Stimulated activated naive CD8-positive, alpha-beta T cell treated with anti-CD3 and anti-CD28 coated beads, Interleukin-15, amount 100 ng/mL, for 72 hours (primary cell): ENCODE results near the gene CAMKMT.

ENCODE experiments used
- ATAC-seq: fragments of 150-1000 bp; cut with Tn5 transposase; 2 replicates; pipeline ENCODE4 v1.10.0; 2021; ENCODE audit warnings: mild to moderate bottlenecking, moderate library complexity
- DNase-seq, 2 donors: peaks; one replicate each; pipeline ENCODE4 v3.0.0; 2021 to 2022
- H3K27ac Mint-ChIP-seq, 2 donors: one replicate each; pipeline ENCODE4 v1.8.0; 2022; ENCODE audit warnings: mild to moderate bottlenecking in 2 of 2, mixed read lengths in 2 of 2, moderate library complexity in 2 of 2
- H3K27me3 Mint-ChIP-seq: one replicate; pipeline ENCODE4 v1.8.0; 2022; ENCODE audit warnings: mixed read lengths
- H3K4me1 Mint-ChIP-seq: one replicate; pipeline ENCODE4 v1.8.0; 2022; ENCODE audit warnings: mild to moderate bottlenecking, mixed read lengths
- H3K4me3 Mint-ChIP-seq, 2 donors: one replicate each; pipeline ENCODE4 v1.8.0; 2022; ENCODE audit warnings: mild to moderate bottlenecking in 2 of 2, mixed read lengths in 2 of 2, moderate library complexity in 1 of 2
- H3K9me3 Mint-ChIP-seq, 2 donors: one replicate each; pipeline ENCODE4 v1.8.0; 2022; ENCODE audit warnings: mixed read lengths in 2 of 2

The CAMKMT gene

DNA sequence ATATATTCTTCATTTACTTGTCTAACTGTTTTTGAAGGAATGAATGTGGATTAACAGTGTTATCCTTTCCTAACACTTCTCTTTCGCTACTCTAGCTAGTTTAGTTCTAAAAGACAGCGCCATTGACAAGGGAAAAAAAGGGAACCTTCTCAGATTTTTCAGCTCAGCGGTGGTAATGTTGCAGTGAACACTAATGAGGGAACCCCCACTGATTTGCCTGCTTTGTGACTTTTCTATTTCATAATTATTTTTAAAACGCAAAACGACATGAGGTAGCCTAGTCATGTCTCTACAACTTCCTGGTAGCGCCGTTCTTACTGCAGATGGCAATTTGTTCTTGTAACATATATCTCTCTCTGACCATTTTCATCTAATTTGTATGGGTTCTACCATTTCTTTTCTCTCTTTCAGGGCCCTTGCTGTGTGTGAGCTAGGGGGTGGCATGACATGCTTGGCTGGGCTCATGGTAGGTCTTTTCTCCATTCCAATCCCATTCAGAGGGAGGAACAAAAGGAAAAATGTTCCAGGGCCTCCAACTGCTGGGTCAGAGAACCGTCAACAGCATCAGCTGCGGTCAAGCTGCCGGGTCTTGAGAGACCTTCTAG, 344.2 kb downstream of the CAMKMT start:
- no peaks in the 10 kb centered on the region for H3K27me3 Mint-ChIP-seq
- H3K9me3 Mint-ChIP-seq, result no peaks in the 10 kb centered on the region
- DNase-seq, result no peak
- ATAC-seq, result no peak
- H3K27ac Mint-ChIP-seq, result no peak overlapping the region
- H3K4me3 Mint-ChIP-seq, result no peak overlapping the region
- peaks cover 8% of the 10 kb centered on the region for H3K4me1 Mint-ChIP-seq

GRCh38 chr2:44706681-44707553, 345.2 kb downstream of the CAMKMT start:
- Mint-ChIP-seq H3K27me3 (no peaks in the 10 kb centered on the region), H3K4me1 (peaks cover 8% of the 10 kb centered on the region), H3K9me3 (no peaks in the 10 kb centered on the region), H3K27ac (peak overlapping the region in 1 of 2 donors; percentile 36), H3K4me3 (no peak overlapping the region)
- no peak for DNase-seq
- no peak for ATAC-seq

- Mint-ChIP-seq H3K4me1 (peaks cover 8% of the 10 kb centered on the region), H3K4me3 (peak overlapping the region in 1 of 2 donors; percentile 15), H3K27me3 (no peaks in the 10 kb centered on the region), H3K9me3 (no peaks in the 10 kb centered on the region), H3K27ac (peak overlapping the region in 1 of 2 donors; percentile 19)
- DNase-seq, result no peak
- no peak for ATAC-seq
Observed at GRCh38 chr2:44707945-44708660, 346.4 kb downstream of the CAMKMT start.

DNA sequence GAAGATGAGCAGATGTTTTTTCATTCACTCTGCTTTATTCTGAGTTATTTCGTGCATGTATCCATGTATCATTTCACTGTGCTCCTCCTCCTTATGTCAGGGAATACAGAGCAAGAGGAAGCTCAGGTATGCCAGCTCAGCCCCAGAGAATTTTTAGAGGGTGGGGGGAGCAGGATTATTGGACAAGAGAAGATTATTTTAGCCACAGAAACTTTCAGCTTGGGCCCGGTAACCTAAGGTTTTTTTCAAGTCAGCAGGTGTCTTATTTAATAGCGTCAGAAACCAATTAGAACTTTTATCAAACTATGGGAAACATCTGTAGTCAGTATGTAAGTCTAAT, 346.9 kb downstream of the CAMKMT start:
- H3K27me3 Mint-ChIP-seq, result no peaks in the 10 kb centered on the region
- no peaks in the 10 kb centered on the region for H3K9me3 Mint-ChIP-seq
- peak overlapping the region in 1 of 2 donors; percentile 15 for H3K4me3 Mint-ChIP-seq
- DNase-seq (no peak), ATAC-seq (no peak)
- H3K4me1 Mint-ChIP-seq, result peaks cover 8% of the 10 kb centered on the region
- H3K27ac Mint-ChIP-seq, result peak overlapping the region in 1 of 2 donors; percentile 42

DNA sequence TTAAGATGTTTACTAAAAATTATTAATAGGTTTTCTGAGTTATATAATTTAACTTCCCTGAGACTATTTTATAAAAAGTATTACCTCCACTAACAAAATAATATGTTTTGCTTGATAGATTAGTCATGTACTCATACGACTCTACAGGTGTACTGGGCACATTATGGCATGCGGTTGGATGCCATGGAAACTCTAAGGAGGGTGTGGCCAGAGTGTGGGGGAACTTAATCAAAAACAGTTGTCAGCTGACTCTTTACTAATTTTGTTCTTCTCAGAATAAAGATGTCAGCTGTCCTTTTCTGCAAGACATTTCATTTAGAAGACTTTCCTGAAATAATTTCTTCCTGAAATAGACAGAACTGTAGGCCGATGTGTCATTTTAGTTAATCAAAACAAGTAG, 351.4 kb downstream of the CAMKMT start:
- H3K27me3 Mint-ChIP-seq, result no peaks in the 10 kb centered on the region
- H3K4me3 Mint-ChIP-seq, result no peak overlapping the region
- ATAC-seq (no peak), DNase-seq (no peak)
- no peaks in the 10 kb centered on the region for H3K9me3 Mint-ChIP-seq
- H3K4me1 Mint-ChIP-seq, result peaks cover 7% of the 10 kb centered on the region
- no peak overlapping the region for H3K27ac Mint-ChIP-seq

GRCh38 chr2:44715671-44716081, 353.9 kb downstream of the CAMKMT start:
- DNase-seq (no peak), ATAC-seq (no peak)
- Mint-ChIP-seq H3K4me1 (no peaks in the 10 kb centered on the region), H3K9me3 (no peaks in the 10 kb centered on the region), H3K27me3 (no peaks in the 10 kb centered on the region), H3K27ac (peak overlapping the region in 1 of 2 donors; percentile 67), H3K4me3 (no peak overlapping the region)

DNA sequence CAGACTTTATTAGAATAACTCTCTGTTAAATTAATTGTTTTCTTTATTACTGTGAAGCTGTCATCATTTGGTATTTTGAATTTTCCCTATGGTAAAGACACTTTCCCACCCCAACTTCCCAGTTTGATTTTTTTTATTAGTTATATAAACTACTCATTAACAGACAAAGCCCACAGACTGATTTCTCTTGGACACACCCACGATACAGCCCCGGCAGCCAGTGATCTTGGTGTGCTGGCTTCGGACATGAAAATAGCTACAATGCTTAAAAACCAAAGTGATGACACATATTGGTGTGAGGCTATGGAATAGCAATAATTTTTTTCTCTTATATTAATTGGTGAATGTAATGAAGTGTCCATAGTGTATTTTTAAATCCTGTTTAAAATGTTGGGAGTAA, 354.4 kb downstream of the CAMKMT start:
- H3K4me3 Mint-ChIP-seq, result no peak overlapping the region
- no peaks in the 10 kb centered on the region for H3K9me3 Mint-ChIP-seq
- H3K27ac Mint-ChIP-seq, result no peak overlapping the region
- DNase-seq, result no peak
- no peaks in the 10 kb centered on the region for H3K4me1 Mint-ChIP-seq
- no peaks in the 10 kb centered on the region for H3K27me3 Mint-ChIP-seq
- ATAC-seq, result no peak

- ATAC-seq, result no peak
- H3K27ac Mint-ChIP-seq, result no peak overlapping the region
- no peaks in the 10 kb centered on the region for H3K27me3 Mint-ChIP-seq
- H3K4me1 Mint-ChIP-seq, result no peaks in the 10 kb centered on the region
- DNase-seq, result no peak
- no peak overlapping the region for H3K4me3 Mint-ChIP-seq
- H3K9me3 Mint-ChIP-seq, result no peaks in the 10 kb centered on the region
Observed at GRCh38 chr2:44718431-44718830, 356.7 kb downstream of the CAMKMT start.

DNA sequence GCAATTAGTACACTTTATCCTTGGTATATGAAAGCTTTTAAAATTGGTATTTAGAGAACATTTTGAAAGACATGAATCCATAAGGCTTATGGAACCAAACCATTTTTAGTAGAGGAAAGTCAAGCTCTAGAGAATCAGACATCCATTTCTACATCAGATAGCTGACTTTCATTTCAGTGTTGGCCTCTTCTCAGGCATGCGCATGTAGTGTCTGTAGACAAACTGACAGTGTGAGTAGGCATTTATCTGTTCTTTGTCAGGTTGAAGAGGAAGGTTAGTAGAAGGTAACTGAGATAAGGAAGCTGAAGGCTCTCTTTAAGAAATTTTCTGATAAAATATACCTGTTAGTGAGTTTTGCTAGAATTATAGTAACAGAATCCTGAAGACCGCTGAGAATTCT, 357.8 kb downstream of the CAMKMT start:
- Mint-ChIP-seq H3K9me3 (no peaks in the 10 kb centered on the region), H3K27me3 (no peaks in the 10 kb centered on the region), H3K27ac (no peak overlapping the region), H3K4me1 (no peaks in the 10 kb centered on the region), H3K4me3 (no peak overlapping the region)
- ATAC-seq (no peak), DNase-seq (no peak)

GRCh38 chr2:44722026-44722625, 360.4 kb downstream of the CAMKMT start:
- no peak overlapping the region for H3K27ac Mint-ChIP-seq
- no peaks in the 10 kb centered on the region for H3K27me3 Mint-ChIP-seq
- ATAC-seq (no peak), DNase-seq (no peak)
- H3K9me3 Mint-ChIP-seq, result no peaks in the 10 kb centered on the region
- H3K4me3 Mint-ChIP-seq, result no peak overlapping the region
- H3K4me1 Mint-ChIP-seq, result no peaks in the 10 kb centered on the region

DNA sequence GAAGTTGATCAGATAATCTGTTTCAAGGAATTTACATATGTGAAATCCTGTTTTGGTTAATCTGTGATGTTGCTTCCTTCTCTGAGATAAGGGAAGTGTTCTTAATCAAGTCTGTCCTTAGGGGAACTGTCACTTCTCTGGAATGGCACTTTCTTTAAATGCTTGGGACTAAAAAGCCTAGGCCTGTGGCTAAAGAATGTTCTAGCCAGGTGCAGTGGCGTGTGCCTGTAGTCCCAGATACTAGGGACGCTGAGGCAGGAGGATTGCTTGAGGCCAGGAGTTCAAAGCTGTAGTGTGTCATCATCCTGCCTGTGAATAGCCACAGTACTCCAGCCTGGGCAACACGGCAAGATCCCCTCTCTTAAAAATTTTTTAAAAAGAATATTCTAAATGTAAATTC, 362.2 kb downstream of the CAMKMT start:
- DNase-seq, result no peak
- ATAC-seq, result no peak
- Mint-ChIP-seq H3K4me1 (no peaks in the 10 kb centered on the region), H3K4me3 (no peak overlapping the region), H3K27ac (no peak overlapping the region), H3K9me3 (no peaks in the 10 kb centered on the region), H3K27me3 (no peaks in the 10 kb centered on the region)

GRCh38 chr2:44730593-44730992, 368.8 kb downstream of the CAMKMT start:
- ATAC-seq (no peak), DNase-seq (no peak)
- no peak overlapping the region for H3K27ac Mint-ChIP-seq
- H3K4me3 Mint-ChIP-seq, result no peak overlapping the region
- no peaks in the 10 kb centered on the region for H3K27me3 Mint-ChIP-seq
- no peaks in the 10 kb centered on the region for H3K4me1 Mint-ChIP-seq
- no peaks in the 10 kb centered on the region for H3K9me3 Mint-ChIP-seq

DNA sequence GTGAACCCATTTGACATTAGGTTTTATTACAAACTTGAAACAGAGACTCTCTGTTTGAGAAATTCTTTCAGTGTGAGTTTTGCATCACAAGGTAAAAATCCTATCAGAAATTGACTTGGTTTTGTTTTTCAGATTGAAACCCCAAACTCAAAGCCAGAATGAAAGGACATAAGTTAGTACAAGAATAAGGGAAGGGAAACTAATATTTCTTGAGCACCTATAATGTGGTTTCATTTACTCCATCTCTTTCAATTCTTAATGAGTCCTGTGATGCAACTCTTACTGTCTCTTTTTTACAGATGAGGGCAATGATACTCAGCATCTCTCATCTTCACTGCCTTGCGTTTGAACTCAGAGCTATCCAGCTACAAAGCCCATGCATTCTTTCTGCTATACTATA, 369.8 kb downstream of the CAMKMT start:
- ATAC-seq (peak; percentile 79), DNase-seq (no peak)
- peaks cover 4 to 5% of the 10 kb centered on the region in 2 donors for H3K9me3 Mint-ChIP-seq

DNA sequence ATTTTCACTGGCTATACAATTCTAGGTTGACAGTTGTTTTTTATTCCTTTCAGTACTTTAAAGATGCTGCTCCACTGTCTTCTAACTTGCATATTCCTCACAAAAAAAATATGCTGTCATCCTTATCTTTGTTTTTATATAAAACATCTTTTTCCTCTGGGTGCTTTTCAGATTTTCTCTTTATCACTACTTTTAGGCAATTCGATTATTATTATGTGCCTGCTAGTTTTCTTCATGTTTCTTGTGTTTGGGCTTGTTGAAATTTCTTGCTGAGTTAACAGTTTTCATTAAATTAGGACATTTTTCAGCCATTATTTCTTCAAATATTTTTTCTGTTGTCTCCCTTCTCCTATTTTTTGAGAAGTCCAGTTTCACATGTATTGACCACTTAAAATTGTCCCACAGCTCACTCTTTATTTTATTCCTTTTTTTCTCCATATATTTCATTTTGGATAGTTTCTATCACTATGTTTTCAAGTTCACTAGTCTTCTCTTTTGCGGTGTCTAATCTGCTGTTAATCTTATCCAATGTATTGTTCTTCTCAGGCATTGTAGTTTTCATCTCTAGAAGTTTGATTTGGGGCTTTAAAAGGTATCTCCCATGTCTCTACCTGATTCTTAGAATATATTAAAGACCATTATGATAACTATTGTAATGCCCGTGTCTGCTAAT, 374.7 kb downstream of the CAMKMT start:
- ATAC-seq (no peak), DNase-seq (no peak)
- Mint-ChIP-seq H3K4me1 (no peaks in the 10 kb centered on the region), H3K4me3 (no peak overlapping the region), H3K27me3 (no peaks in the 10 kb centered on the region), H3K9me3 (peaks cover 16 to 17% of the 10 kb centered on the region in 2 donors), H3K27ac (no peak overlapping the region)

More for the DNA sequence above, 369.8 kb downstream of the CAMKMT start:
- Mint-ChIP-seq H3K4me1 (no peaks in the 10 kb centered on the region), H3K4me3 (no peak overlapping the region), H3K27ac (no peak overlapping the region), H3K27me3 (no peaks in the 10 kb centered on the region)

DNA sequence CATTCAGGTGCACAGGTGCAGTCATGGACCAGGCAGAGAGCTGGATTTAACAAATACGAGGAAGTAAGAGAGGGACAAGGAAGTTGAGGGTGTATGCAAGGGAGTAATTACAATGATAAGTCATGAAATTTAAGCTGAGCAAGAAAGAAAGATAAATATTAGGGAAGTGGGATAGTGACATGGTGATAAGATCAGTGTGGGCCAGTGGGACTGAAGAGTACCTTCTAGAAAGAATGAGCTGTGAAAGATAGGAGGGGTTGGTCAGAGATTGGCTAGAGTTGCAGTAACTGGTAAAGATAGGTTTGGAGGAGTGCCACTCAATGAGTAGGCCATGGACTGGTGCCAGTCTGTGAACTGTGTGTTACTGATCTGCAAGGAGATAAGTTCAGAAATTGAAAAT, 378.9 kb downstream of the CAMKMT start:
- Mint-ChIP-seq H3K9me3 (peaks cover 16 to 17% of the 10 kb centered on the region in 2 donors), H3K27ac (no peak overlapping the region), H3K4me1 (no peaks in the 10 kb centered on the region), H3K27me3 (no peaks in the 10 kb centered on the region), H3K4me3 (no peak overlapping the region)
- ATAC-seq, result no peak
- no peak for DNase-seq
